HG03571 (cell line): ENCODE data around the gene CACNA2D3.

Experiments
- ATAC-seq: cut with Tn5 transposase; IDR thresholded peaks from one replicate; pipeline ENCODE4 v1.9.1; 2021; ENCODE audit not compliant: unreplicated experiment

CACNA2D3 gene

DNA sequence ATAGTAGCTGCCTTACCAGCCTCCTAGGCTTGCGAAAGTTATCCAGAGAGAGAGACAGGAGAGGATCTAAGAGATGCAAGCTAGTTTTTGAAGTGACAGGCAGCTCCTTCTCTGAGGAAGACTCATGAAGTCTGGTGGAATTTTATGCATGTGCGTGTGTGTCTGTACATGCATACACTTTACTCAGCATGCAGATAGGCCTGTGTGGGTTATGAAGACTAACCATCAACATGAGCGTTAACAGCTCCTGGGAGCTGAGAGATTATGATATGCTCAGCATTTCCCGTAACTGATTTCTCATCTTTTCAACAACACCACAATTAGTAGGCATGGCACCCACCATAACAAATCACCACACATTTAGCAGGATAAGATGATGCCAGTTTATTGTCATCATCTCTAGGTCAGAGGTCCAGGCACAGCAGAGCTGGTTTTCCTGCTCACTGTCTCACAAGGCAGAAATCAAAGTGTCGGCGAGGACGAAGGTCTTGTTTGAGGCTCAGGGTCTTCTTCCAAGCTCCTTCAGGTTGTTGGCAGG lies 239.5 kb downstream of the CACNA2D3 start:
- no peak for ATAC-seq

DNA sequence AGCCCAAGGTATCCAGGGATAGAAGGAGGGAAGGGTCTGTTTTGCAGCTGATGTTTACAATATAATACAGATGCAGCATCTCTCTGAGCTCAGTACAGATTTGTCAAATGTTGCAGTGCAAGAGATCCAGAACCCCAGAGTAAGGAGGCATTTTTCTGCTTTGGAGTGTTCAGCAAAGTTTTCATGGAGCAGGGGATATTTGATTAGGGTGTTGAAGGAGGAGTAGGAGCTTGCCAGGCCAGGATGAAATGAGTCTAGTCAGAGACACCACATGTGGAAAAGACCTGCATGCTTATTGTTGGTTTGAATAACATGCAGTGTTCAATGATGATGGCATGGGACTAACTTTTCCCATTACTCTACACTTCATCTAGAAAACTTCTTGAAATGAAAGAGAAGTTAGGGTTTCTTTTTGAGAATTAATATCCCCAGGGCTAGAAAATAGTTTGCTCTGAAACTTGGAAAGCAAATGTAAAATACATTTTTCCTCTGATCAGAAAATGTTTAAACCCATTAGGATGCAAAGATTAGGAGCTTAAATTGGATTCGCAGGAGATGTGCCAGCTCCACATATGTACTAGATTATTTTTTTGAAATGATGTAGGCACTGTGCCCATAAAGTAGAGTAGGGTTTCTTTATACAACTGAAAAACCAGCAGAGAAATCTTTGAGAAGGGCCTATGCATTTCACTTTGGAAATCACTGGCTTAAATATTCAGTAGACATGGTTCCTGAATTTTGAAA lies 243.8 kb downstream of the CACNA2D3 start:
- no peak for ATAC-seq

DNA sequence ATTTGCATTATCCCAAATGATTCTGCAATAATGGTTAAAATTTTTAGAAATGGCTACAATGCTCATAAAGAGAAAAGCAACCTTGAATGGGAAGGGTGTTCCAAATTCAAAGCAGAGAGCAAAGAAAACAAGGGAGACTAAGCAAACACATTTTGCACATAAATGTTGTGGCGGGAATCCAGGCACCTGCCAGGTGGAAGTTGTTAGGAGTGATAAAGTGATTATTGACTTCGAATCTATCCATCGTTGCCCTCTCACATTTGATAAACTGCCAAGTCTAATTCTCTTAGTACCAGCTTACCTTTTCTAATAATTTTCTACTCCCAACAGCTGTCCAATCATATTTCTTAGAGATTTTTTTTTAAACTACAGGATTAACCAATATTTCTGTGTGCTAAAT lies 244.5 kb downstream of the CACNA2D3 start:
- ATAC-seq, result no peak

DNA sequence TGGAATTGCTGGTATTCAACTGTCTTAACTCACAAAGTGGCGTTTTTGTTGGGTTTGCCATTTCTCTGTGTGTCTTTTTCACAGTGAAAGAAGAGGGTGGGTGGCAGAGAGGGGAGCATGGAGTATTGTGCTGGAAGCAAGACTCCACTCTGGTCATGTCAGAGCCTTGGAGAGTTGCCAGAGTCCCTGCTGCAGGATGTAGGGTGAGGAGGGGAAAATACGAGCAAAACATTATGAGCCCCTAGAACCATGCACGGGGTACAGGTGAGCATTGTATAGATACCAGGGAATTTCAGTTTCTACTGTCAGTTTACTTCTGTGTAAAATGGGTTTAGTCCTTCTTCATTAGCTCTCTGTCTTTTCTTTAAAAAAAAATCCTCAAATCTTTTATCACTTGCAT lies 249.9 kb downstream of the CACNA2D3 start:
- ATAC-seq, result no peak

DNA sequence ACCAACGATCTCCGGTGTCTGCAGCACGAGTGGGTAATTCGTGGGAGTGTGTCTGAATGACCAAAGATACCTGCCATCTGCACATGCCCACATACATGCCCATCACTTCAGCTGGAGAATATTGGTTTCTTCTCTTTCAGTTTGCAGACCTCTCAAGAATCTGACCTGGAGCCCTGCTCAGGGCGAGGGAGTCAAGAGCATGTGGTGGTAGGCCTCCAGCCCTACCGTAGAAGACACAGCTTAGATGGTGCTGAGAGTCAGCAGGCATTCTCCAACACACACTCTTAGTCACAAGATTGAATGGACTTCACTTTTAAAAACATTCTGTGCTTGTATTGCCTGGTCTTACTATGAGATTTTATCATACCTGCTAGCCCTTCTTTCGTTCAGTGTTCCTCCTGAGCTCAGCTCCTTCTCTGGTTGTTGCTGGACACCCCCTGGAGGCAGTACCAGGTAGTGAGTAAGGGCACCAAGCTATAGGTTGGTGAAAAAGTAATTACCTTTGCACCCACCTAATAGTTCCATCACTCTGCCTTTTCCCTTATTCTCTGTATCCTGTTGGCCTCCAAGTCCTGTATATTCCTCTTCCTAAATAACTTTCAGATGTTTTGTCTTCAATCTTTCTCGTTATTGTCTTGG lies 252.0 kb downstream of the CACNA2D3 start:
- no peak for ATAC-seq

DNA sequence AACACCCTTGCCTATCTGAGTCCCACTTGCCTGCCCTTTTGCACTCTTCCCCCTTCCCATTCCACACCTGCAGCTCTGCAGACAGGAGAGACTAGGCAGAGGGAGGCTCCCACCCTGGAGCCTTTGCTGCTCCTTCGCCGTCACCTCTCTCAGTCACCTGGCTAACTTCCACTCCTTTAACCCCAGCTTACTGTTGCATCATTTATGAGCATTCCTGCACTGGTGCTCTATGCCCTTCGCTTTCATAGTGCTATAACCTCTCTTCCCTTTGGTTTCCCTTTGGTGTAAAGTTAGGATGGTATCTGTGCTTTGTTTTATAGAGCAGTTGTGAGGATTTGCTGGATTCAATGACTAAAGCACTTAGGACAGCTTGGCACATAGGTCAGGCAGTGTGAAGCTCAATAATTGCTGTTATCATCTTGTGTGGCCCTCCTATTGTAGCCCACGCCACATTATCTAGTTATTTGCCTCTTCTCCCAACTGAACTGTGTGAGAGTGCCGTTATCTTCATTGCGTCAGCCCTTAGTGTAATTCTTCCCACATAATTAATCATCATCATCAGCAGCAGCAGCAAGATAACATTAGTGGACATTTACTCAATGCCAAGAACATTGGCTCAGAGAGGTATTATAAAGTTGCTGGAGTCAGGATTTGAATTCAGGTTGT lies 253.9 kb downstream of the CACNA2D3 start:
- no peak for ATAC-seq

DNA sequence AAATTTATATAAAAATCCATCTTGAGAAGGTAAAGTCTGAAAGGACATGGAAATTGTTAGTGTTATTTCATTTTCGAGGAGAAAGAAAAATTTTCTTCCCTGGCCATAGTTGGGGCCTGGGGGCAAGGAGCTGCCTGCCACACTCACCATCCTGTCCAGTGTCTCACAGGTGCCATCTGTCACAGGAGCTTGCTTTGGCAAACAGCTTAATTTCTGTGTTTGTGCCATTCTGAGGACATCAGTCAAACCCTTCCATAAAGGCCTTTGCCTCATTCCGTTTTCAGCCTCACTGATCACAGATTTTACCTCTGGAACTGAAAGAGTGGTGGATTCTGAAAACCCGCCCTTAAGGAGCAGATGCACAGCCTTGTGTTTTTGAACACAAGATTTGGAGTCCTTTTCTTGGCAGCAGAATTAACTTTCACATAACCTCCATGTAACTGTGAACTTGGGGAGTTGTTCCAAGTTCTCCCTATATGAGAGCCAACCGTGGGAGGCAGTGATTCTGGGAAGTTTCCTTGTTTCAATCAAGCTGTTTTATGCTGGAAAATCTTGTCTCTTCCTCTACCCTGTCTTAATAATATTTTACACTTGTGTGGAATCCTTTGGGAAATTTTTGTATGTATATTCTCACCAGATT lies 254.7 kb downstream of the CACNA2D3 start:
- no peak for ATAC-seq

DNA sequence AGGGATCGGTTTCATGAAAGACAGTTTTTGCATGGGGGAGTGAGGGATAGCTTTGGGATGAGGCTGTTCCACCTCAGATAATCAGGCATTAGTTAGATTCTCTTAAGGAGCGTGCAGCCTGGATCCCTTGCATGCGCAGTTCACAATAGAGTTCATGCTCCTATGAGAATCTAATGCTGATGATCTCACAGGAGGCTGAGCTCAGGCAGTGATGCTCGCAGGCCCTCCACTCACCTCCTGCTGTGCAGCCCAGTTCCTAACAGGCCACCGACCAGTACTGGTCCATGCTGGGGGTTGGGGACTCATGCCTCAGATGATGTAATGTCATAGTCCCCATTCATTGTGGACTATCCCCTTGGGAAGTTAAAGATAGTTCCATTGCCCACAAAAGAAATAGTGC lies 255.8 kb downstream of the CACNA2D3 start:
- ATAC-seq, result no peak

DNA sequence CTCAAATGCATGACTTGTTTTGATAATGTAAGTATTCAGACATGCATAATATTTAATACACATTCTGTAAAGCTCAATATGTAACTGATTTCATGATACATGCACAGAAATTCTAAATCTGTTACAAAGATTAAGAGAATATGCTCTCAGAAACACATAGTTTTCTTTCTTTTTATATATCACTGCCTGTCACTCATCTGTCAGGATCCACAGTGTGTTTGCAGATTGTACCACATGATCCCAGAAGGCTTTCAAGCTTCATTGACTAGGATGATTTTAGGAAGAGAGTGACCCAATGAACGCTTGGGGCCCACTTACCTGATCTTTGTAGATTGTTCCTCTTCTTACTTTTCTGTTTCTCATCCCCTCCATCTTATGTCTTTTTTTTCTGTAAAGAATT lies 261.9 kb downstream of the CACNA2D3 start:
- ATAC-seq, result no peak

DNA sequence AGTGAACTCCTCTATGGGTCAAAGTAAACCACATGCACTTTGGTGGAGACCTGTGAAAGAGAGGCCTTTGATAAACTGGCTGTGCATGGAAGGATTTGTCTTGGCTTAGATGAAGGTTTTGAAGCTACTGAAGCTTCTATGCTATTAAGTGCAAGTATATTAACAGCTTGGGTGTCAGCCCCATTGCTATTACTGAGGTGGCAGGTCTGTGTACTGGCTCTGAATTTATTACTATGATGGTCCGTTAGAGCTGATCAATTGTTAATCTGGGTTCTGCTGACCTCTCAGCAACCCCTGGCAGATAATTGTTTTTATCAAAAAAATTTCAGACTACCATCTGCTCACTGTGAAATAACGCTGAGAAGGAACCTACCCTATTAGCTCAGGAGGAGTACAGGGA lies 268.2 kb downstream of the CACNA2D3 start:
- no peak for ATAC-seq

DNA sequence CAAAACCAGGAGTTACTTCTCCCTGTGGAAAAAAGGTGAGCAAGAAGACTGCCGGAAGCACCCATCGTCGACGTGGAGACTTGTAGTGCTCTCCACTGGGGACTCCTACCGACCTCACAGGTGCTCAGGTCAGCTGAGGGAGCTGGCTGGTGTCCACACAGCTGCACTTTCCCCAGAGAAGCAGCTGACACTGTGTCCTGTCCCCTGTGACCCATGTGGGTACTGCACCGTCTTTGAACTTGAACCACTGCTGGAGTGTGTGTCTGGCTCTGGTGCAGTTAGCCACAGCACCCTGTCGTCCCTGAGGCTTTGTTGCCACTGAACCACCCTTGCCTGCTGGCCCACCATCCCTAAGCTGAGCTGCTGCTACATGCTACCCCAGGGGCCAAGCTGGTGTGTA lies 270.8 kb downstream of the CACNA2D3 start:
- no peak for ATAC-seq

DNA sequence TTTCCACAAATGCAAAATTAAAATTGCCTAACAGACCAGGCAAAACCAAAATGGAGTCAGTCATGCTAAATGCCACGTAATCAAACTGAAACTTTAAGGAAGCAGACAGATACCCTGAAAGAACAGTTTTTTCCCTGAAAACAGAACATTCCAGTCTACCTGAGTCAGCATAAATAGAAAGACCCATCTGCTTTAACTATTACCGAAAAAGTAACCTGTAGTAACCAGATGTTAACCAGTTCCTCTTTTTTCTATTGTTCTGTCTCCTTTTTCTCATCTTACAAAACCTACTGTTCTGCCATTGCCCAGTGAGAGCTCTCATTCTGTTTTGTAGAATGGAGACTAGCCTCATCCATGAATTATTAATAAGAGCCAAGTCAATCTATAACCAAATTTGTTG lies 286.0 kb downstream of the CACNA2D3 start:
- ATAC-seq, result no peak

DNA sequence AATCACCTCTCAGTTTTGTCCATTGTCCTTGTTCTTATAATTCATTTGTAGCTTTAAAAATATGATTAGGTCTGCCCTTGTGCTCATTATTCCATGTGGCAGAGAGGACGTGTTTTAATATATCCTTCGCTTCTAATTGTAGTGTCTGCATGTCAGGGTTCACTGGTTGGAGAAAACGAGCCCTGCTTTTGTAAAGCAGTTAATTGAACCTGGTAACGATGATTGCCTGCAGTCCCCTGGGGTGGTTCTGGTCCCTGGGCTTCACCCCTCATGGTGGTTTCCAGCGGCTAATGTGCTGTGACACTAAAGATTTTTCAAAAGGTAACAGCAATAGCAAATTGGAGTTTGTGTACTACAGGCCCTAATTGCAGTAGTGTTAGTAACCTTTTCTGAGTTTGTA lies 299.6 kb downstream of the CACNA2D3 start:
- ATAC-seq, result no peak

DNA sequence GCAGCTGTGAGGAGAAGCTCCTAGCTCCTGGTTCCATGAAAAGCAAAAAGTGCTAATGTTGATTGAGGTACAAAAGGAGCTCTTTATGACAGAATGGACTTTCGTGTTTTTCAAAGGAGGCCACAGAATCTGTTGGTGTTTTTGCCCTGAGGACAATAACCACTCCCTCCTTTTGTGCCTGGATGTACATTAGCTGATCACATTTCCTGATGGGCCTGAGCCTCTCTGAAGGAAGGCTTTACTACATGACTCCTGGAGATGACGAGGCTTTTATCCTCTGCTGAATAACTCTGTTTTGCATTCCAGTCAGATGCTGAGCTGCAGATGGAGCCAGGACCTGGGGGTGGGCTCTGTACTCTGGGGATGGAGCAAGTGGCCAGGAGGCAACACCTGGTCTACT lies 301.9 kb downstream of the CACNA2D3 start:
- ATAC-seq, result no peak

DNA sequence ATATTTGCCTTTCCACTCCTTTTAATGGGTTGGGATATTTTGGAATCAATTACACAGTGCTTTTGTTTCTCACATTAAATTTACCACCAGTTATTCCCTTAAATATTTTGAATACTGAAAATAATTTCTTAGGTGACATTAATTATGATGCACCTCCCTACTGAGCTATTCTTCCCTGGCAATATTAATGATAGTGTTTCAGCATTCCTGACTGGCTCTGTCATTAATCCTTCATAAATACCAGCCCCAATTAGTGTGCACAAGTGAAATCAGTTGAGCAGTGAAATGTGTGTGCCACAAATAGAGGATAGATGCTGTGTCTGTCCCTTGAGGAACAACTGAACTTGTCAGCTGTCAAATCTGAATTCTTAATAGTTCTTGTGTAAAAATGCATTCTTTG lies 304.0 kb downstream of the CACNA2D3 start:
- ATAC-seq, result no peak

DNA sequence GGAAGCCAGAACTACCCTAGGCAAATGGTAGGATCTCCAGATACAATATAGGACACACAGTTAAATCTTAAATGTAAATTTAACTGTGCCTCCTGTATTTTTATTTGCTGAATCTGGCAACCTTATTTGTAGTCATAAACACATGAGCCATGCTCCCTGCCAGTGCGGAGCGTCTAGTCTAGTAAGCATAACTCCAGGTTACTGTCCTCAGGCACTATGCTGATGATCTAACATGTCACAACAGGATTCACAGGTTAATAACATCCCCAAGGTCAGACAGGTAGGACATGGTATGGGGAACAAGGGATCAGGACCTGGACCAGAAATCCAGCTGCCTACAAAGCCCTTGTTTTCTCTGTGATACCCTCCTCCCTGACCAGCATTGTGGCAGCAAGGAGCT lies 305.1 kb downstream of the CACNA2D3 start:
- no peak for ATAC-seq

DNA sequence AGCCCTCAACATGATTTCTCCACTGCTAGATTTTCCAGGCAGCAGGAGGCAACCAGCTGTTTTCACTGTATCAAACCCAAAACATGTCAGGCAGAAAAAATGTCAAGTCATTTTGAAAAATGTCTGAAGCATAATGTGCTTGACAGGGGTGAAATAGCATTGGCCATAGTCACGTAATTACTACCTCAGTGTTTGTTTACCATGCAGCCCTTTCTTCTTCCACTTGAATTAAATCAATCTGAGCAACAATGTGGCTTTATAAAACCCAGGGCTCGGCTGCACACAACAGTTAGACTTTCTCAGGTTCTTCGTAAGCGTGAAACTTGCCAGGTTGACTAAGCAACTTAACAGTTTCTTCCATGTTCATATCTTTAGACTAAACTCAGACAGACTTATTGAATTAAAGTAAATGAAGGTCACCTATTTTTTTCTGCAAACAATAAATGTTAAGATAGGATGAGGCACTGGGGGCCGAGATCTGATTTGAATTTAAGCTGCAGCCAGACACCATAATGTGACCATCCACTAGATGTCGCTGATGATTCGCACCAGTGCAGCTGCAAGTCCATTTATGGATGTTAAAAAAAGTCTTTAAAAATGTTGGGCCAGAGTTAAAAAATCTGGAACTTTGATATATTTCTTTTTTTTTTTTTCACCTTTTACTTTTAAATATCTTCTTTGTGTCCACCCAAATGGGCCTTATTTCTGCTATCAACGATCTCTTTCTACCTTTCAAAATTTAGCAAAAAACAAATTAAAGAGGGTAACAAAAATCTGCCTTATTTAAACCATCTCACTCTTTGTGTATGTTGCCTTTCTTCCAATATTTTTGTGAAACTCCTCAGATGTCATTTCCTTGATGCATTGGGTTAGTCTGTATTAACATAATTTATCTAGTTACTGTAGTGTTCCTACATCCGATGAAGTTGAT lies 305.9 kb downstream of the CACNA2D3 start:
- no peak for ATAC-seq

DNA sequence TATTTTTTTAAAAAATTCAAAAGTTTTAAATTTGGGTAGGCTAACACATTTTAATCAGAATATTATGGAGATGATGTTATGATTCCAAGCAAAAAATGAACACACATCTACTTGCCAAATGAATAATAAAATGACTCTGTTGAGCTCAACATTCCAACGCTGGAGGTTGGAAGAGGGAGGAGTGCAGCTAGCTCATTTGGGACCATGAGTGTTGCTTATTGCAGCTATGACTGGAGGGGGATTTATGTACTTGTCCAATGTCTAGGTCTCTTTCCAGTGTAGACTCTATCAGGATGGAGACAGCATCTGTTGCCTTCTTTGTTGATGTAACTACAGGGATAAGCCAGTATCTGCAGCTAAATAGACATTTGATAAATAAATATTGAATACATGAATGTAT lies 310.6 kb downstream of the CACNA2D3 start:
- no peak for ATAC-seq

DNA sequence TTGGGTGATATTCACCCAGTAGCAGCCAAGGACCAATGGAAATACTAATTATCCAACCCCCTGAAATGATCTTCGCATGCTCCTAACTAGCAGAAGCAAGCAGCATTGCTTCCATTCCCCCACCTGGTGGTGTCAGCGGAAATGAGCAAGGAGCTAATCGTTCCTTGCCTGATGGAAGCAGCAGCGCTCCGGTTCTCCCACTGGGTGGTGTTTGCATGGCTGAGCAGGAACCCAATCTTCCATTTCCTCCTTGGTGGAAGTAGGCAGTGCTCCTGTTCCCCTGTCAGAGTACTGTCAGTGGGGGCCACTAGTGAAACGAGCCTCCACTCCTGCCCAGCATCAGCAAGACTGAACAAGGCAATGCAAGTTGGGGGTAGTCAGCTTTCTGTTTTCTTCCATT lies 311.5 kb downstream of the CACNA2D3 start:
- no peak for ATAC-seq

DNA sequence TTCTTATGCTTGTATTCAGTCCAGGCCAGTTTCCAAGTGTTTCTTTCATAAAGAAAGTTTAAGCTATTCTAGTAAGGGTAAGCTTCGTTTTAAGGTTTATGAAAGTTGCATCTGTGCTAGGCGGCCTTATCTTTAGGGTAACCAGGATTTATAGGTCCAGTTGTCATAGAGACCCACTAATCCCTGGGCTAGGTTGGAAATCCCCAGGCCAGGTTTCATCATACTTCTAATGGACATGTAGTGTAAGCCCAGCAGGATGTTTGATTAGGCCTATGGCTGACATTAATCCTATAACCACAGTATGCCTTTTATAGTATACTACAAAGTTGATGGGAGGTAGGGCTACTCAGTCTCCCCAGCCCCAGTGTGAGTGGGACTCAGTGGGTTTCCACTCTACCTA lies 312.4 kb downstream of the CACNA2D3 start:
- no peak for ATAC-seq

DNA sequence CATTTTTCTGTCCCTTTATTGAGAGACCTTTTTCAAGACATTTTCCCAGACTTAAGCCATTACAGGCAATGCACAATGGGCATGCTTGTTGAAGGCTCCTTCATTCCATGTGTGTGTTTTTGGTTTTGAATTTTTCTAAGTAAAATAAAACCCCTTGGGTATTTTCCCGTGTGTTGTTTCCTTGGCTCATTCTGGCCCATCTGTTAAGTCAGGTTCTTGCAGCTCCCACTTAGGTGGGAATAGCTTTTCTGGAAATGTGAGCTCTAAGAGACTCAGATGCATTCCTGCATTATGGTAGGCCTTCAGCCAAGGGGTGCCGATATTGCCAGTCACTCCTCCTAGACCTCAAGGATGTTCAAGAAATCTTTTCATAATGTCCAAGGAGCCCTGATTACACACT lies 314.9 kb downstream of the CACNA2D3 start:
- ATAC-seq, result no peak
